ENCODE data around the gene ALDOA. TPM values are rescaled to one million over a fixed set of nuclear protein-coding genes. Genes with fewer than 3 reads are reported as not detected.
"Not testable (repeated sequence)": the region's sequence is repeated elsewhere in the genome, so short reads cannot be mapped to it uniquely, and the experiment has no call there.

Gene ALDOA
- total RNA-seq (2014; rRNA removed; shearing (Covaris generic)): 1,524 and 1,553 TPM in 2 replicates

GRCh38 chr16:30065102-30065942 is at the start of gene ALDOA:
Gene ALDOA, plus strand, starts transcription at chr16:30065760. Its CDS starts 1,138 bp downstream, at chr16:30066898.
- H3K4me3 ChIP-seq (ENCODE audit: insufficient read depth, low read depth, low read length): peak within 1 kb of the TSS; percentile 99
- peak; percentile 99 for DNase-seq
- peaks cover 30% of the 10 kb centered on the region for H3K36me3 ChIP-seq (replicated peaks; ENCODE audit: control insufficient read depth, insufficient read depth, low read length)
- no peaks in the 10 kb centered on the region for H3K27me3 ChIP-seq (ENCODE audit: control insufficient read depth, insufficient read depth, low read length)

- Histone ChIP-seq H3K36me3 (replicated peaks; ENCODE audit: control insufficient read depth, insufficient read depth, low read length) (no peaks in the 10 kb centered on the region), H3K4me3 (ENCODE audit: insufficient read depth, low read depth, low read length) (no peak overlapping the region), H3K27me3 (ENCODE audit: control insufficient read depth, insufficient read depth, low read length) (peaks cover 11% of the 10 kb centered on the region)
- no peak for DNase-seq
Observed at GRCh38 chr16:30016555-30017276, 48.8 kb upstream of the ALDOA start.

GRCh38 chr16:30017277-30017656 is 48.3 kb upstream of the ALDOA start:
- no peak for DNase-seq
- H3K27me3 ChIP-seq (ENCODE audit: control insufficient read depth, insufficient read depth, low read length): peaks cover 5% of the 10 kb centered on the region
- no peak overlapping the region for H3K4me3 ChIP-seq (ENCODE audit: insufficient read depth, low read depth, low read length)
- no peaks in the 10 kb centered on the region for H3K36me3 ChIP-seq (replicated peaks; ENCODE audit: control insufficient read depth, insufficient read depth, low read length)

- not testable (repeated sequence) for H3K4me3 ChIP-seq (ENCODE audit: insufficient read depth, low read depth, low read length); H3K27me3 ChIP-seq (ENCODE audit: control insufficient read depth, insufficient read depth, low read length); H3K36me3 ChIP-seq (replicated peaks; ENCODE audit: control insufficient read depth, insufficient read depth, low read length); DNase-seq
Observed at GRCh38 chr16:30017937-30018336, 47.6 kb upstream of the ALDOA start.

GRCh38 chr16:30018731-30019158 is 46.8 kb upstream of the ALDOA start:
- Histone ChIP-seq H3K4me3 (ENCODE audit: insufficient read depth, low read depth, low read length) (no peak overlapping the region), H3K27me3 (ENCODE audit: control insufficient read depth, insufficient read depth, low read length) (no peaks in the 10 kb centered on the region), H3K36me3 (replicated peaks; ENCODE audit: control insufficient read depth, insufficient read depth, low read length) (no peaks in the 10 kb centered on the region)
- DNase-seq: no peak

- DNase-seq: no peak
- no peaks in the 10 kb centered on the region for H3K36me3 ChIP-seq (replicated peaks; ENCODE audit: control insufficient read depth, insufficient read depth, low read length)
- H3K27me3 ChIP-seq (ENCODE audit: control insufficient read depth, insufficient read depth, low read length): no peaks in the 10 kb centered on the region; the same call in 1 of the 2 replicates
- no peak within 1 kb of the TSS for H3K4me3 ChIP-seq (ENCODE audit: insufficient read depth, low read depth, low read length)
Observed at GRCh38 chr16:30022887-30023286, 42.7 kb upstream of the ALDOA start, which contains the start of gene C16orf92. Gene C16orf92, plus strand, starts transcription at chr16:30023198. Its CDS starts 143 bp downstream, at chr16:30023341.

- Histone ChIP-seq H3K36me3 (replicated peaks; ENCODE audit: control insufficient read depth, insufficient read depth, low read length) (no peaks in the 10 kb centered on the region), H3K4me3 (ENCODE audit: insufficient read depth, low read depth, low read length) (no peak overlapping the region), H3K27me3 (ENCODE audit: control insufficient read depth, insufficient read depth, low read length) (no peaks in the 10 kb centered on the region; the same call in 1 of the 2 replicates)
- no peak for DNase-seq
Observed at GRCh38 chr16:30023586-30023985, 42.0 kb upstream of the ALDOA start.

GRCh38 chr16:30024451-30024850 is 41.1 kb upstream of the ALDOA start:
- Histone ChIP-seq H3K36me3 (replicated peaks; ENCODE audit: control insufficient read depth, insufficient read depth, low read length) (no peaks in the 10 kb centered on the region), H3K4me3 (ENCODE audit: insufficient read depth, low read depth, low read length) (no peak overlapping the region), H3K27me3 (ENCODE audit: control insufficient read depth, insufficient read depth, low read length) (no peaks in the 10 kb centered on the region; the same call in 1 of the 2 replicates)
- no peak for DNase-seq

- Histone ChIP-seq H3K4me3 (ENCODE audit: insufficient read depth, low read depth, low read length) (no peak overlapping the region), H3K27me3 (ENCODE audit: control insufficient read depth, insufficient read depth, low read length) (peaks cover 5% of the 10 kb centered on the region; the same call in 1 of the 2 replicates), H3K36me3 (replicated peaks; ENCODE audit: control insufficient read depth, insufficient read depth, low read length) (no peaks in the 10 kb centered on the region)
- DNase-seq: no peak
Observed at GRCh38 chr16:30025156-30025555, 40.4 kb upstream of the ALDOA start.

- H3K36me3 ChIP-seq (replicated peaks; ENCODE audit: control insufficient read depth, insufficient read depth, low read length): no peaks in the 10 kb centered on the region
- DNase-seq: no peak
- H3K4me3 ChIP-seq (ENCODE audit: insufficient read depth, low read depth, low read length): no peak overlapping the region
- H3K27me3 ChIP-seq (ENCODE audit: control insufficient read depth, insufficient read depth, low read length): peaks cover 7% of the 10 kb centered on the region; the same call in 1 of the 2 replicates
Observed at GRCh38 chr16:30025574-30025973, 40.0 kb upstream of the ALDOA start.

- H3K27me3 ChIP-seq (ENCODE audit: control insufficient read depth, insufficient read depth, low read length): peaks cover 10% of the 10 kb centered on the region; the same call in 1 of the 2 replicates
- H3K36me3 ChIP-seq (replicated peaks; ENCODE audit: control insufficient read depth, insufficient read depth, low read length): no peaks in the 10 kb centered on the region
- no peak overlapping the region for H3K4me3 ChIP-seq (ENCODE audit: insufficient read depth, low read depth, low read length)
- no peak for DNase-seq
Observed at GRCh38 chr16:30026449-30026848, 39.1 kb upstream of the ALDOA start.

- H3K27me3 ChIP-seq (ENCODE audit: control insufficient read depth, insufficient read depth, low read length): peaks cover 14% of the 10 kb centered on the region
- no peaks in the 10 kb centered on the region for H3K36me3 ChIP-seq (replicated peaks; ENCODE audit: control insufficient read depth, insufficient read depth, low read length)
- DNase-seq: peak; percentile 42
- no peak overlapping the region for H3K4me3 ChIP-seq (ENCODE audit: insufficient read depth, low read depth, low read length)
Observed at GRCh38 chr16:30027588-30028437, 37.7 kb upstream of the ALDOA start.

- Histone ChIP-seq H3K27me3 (ENCODE audit: control insufficient read depth, insufficient read depth, low read length) (peaks cover 18% of the 10 kb centered on the region), H3K36me3 (replicated peaks; ENCODE audit: control insufficient read depth, insufficient read depth, low read length) (no peaks in the 10 kb centered on the region), H3K4me3 (ENCODE audit: insufficient read depth, low read depth, low read length) (no peak overlapping the region)
- peak; percentile 87 for DNase-seq
Observed at GRCh38 chr16:30028438-30029076, 37.0 kb upstream of the ALDOA start.

Measured in H7 (cell line).